HEK293 (cell line): ENCODE data around the gene AMMECR1.

Source experiments
- CTCF ChIA-PET: fragments of 350-600 bp; formaldehyde crosslinking; extraction: SDS; loops from one replicate; lab custom pipeline; 2021; ENCODE audit warnings: antibody characterized with exemption; lab: Yijun Ruan, JAX
- POLR2A ChIA-PET: fragments of 300-600 bp; formaldehyde crosslinking; extraction: SDS; loops from one replicate; lab custom pipeline; 2020; ENCODE audit warnings: antibody characterized with exemption, inconsistent platforms; lab: Yijun Ruan, JAX
- H3K27ac ChIP-seq: fragments of 200-500 bp; sonication (Bioruptor generic); 2 replicates; pipeline ENCODE4 v1.5.1; 2014; ENCODE audit warnings: low read depth, low read length, control low read depth, inconsistent platforms; ENCODE audit errors: extremely low read depth
- H3K36me3 ChIP-seq, 2 experiments: fragments of 200-500 bp in 1 of 2; sonication (Bioruptor generic) in 1 of 2; 1 replicate in 1 of 2; 2 replicates in 1 of 2; pipeline ENCODE4 v1.5.1; 2014 to 2017; ENCODE audit warnings: inconsistent platforms in 2 of 2, low read length in 2 of 2; ENCODE audit not compliant: control insufficient read depth in 2 of 2, insufficient read depth in 1 of 2
- H3K4me1 ChIP-seq: fragments of 200-500 bp; sonication (Bioruptor generic); 2 replicates; pipeline ENCODE4 v1.5.1; 2014; ENCODE audit warnings: mild to moderate bottlenecking, low read length, inconsistent platforms; ENCODE audit not compliant: control insufficient read depth, insufficient read depth
- H3K4me3 ChIP-seq: 2 replicates; pipeline ENCODE4 v1.5.1; 2011; ENCODE audit warnings: low read depth, mild to moderate bottlenecking, control low read depth, low read length, moderate library complexity
- H3K9me3 ChIP-seq: fragments of 200-500 bp; sonication (Bioruptor generic); 2 replicates; pipeline ENCODE4 v1.5.1; 2014; ENCODE audit warnings: low read depth, low read length, inconsistent platforms; ENCODE audit not compliant: control insufficient read depth, insufficient read depth
- BCL6B ChIP-seq: fragments of 450-650 bp; formaldehyde crosslinking; IDR thresholded peaks from 2 replicates; pipeline ENCODE4 v1.5.1; 2017; ENCODE audit warnings: missing biosample characterization, missing genetic modification characterization
- CTCF ChIP-seq: fragments of 450-650 bp; formaldehyde crosslinking; IDR thresholded peaks from 2 replicates; pipeline ENCODE4 v1.5.1; 2016; ENCODE audit warnings: missing biosample characterization, missing genetic modification characterization
- GLI4 ChIP-seq: fragments of 450-650 bp; formaldehyde crosslinking; IDR thresholded peaks from 2 replicates; pipeline ENCODE4 v1.5.1; 2016; ENCODE audit warnings: missing biosample characterization, missing genetic modification characterization
- GLIS2 ChIP-seq: fragments of 450-650 bp; formaldehyde crosslinking; IDR thresholded peaks from 2 replicates; pipeline ENCODE4 v1.5.1; 2016; ENCODE audit warnings: missing biosample characterization, missing genetic modification characterization
- IKZF3 ChIP-seq: fragments of 450-650 bp; IDR thresholded peaks from 2 replicates; pipeline ENCODE4 v1.5.0; 2018; ENCODE audit warnings: missing biosample characterization, mild to moderate bottlenecking, missing genetic modification characterization, moderate library complexity
- SETDB1 ChIP-seq: IDR thresholded peaks from one replicate; pipeline ENCODE4 v1.6.1; 2017; ENCODE audit warnings: mild to moderate bottlenecking, low read length, moderate library complexity, mixed read lengths; ENCODE audit not compliant: insufficient read length
- SP7 ChIP-seq: fragments of 450-650 bp; formaldehyde crosslinking; IDR thresholded peaks from 2 replicates; pipeline ENCODE4 v1.5.1; 2016; ENCODE audit warnings: missing biosample characterization, missing genetic modification characterization
- TRIM28 ChIP-seq: IDR thresholded peaks from 2 replicates; pipeline ENCODE4 v1.6.1; 2011; ENCODE audit warnings: low read length, control low read depth, borderline replicate concordance
- ZBTB21 ChIP-seq: fragments of 450-650 bp; formaldehyde crosslinking; IDR thresholded peaks from 2 replicates; pipeline ENCODE4 v1.5.1; 2017; ENCODE audit warnings: missing biosample characterization, missing genetic modification characterization
- ZFP41 ChIP-seq: fragments of 450-650 bp; formaldehyde crosslinking; IDR thresholded peaks from 2 replicates; pipeline ENCODE4 v1.5.1; 2016; ENCODE audit warnings: missing biosample characterization, missing genetic modification characterization, borderline replicate concordance
- ZNF133 ChIP-seq: fragments of 450-650 bp; formaldehyde crosslinking; IDR thresholded peaks from 2 replicates; pipeline ENCODE4 v1.5.1; 2016; ENCODE audit warnings: missing biosample characterization, missing genetic modification characterization
- ZNF148 ChIP-seq: fragments of 450-650 bp; formaldehyde crosslinking; IDR thresholded peaks from 2 replicates; pipeline ENCODE4 v1.5.0; 2017; ENCODE audit warnings: missing biosample characterization, missing genetic modification characterization, borderline replicate concordance
- ZNF23 ChIP-seq: fragments of 450-650 bp; formaldehyde crosslinking; IDR thresholded peaks from 2 replicates; pipeline ENCODE4 v1.5.1; 2016; ENCODE audit warnings: missing biosample characterization, missing genetic modification characterization, borderline replicate concordance
- ZNF324 ChIP-seq: fragments of 450-650 bp; formaldehyde crosslinking; IDR thresholded peaks from 2 replicates; pipeline ENCODE4 v1.5.1; 2016; ENCODE audit warnings: missing biosample characterization, missing genetic modification characterization
- ZNF37A ChIP-seq: fragments of 450-650 bp; IDR thresholded peaks from 2 replicates; pipeline ENCODE4 v1.5.1; 2018; ENCODE audit warnings: missing biosample characterization, missing genetic modification characterization
- ZNF391 ChIP-seq: fragments of 450-650 bp; formaldehyde crosslinking; IDR thresholded peaks from 2 replicates; pipeline ENCODE4 v1.5.1; 2016; ENCODE audit warnings: low read depth, missing biosample characterization, missing genetic modification characterization, borderline replicate concordance
- ZNF501 ChIP-seq: fragments of 450-650 bp; formaldehyde crosslinking; IDR thresholded peaks from 2 replicates; pipeline ENCODE4 v1.5.1; 2016; ENCODE audit warnings: missing biosample characterization, missing genetic modification characterization
- ZNF548 ChIP-seq: fragments of 450-650 bp; formaldehyde crosslinking; IDR thresholded peaks from 2 replicates; pipeline ENCODE4 v1.5.1; 2016; ENCODE audit warnings: missing biosample characterization, missing genetic modification characterization
- ZNF555 ChIP-seq: fragments of 450-650 bp; formaldehyde crosslinking; conservative IDR thresholded peaks from 2 replicates; pipeline ENCODE4 v1.5.1; 2017; ENCODE audit warnings: missing biosample characterization, mild to moderate bottlenecking, missing genetic modification characterization, inconsistent platforms
- ZNF558 ChIP-seq: fragments of 450-650 bp; formaldehyde crosslinking; IDR thresholded peaks from 2 replicates; pipeline ENCODE4 v1.5.1; 2016; ENCODE audit warnings: missing biosample characterization, missing genetic modification characterization
- ZNF670 ChIP-seq: fragments of 450-650 bp; formaldehyde crosslinking; IDR thresholded peaks from 2 replicates; pipeline ENCODE4 v1.5.1; 2016; ENCODE audit warnings: missing biosample characterization, missing genetic modification characterization, low read depth
- ZNF701 ChIP-seq: fragments of 450-650 bp; formaldehyde crosslinking; IDR thresholded peaks from 2 replicates; pipeline ENCODE4 v1.5.1; 2016; ENCODE audit warnings: missing biosample characterization, missing genetic modification characterization
- TF ChIP-seq, protein P1 (sequence below): fragments of 450-650 bp; formaldehyde crosslinking; IDR thresholded peaks from 2 replicates; pipeline ENCODE4 v1.5.1; 2016; ENCODE audit warnings: missing biosample characterization, missing genetic modification characterization, low read depth
- TF ChIP-seq, protein P2 (sequence below): fragments of 450-650 bp; formaldehyde crosslinking; IDR thresholded peaks from 2 replicates; pipeline ENCODE4 v1.5.1; 2016; ENCODE audit warnings: missing biosample characterization, missing genetic modification characterization

The AMMECR1 gene

DNA sequence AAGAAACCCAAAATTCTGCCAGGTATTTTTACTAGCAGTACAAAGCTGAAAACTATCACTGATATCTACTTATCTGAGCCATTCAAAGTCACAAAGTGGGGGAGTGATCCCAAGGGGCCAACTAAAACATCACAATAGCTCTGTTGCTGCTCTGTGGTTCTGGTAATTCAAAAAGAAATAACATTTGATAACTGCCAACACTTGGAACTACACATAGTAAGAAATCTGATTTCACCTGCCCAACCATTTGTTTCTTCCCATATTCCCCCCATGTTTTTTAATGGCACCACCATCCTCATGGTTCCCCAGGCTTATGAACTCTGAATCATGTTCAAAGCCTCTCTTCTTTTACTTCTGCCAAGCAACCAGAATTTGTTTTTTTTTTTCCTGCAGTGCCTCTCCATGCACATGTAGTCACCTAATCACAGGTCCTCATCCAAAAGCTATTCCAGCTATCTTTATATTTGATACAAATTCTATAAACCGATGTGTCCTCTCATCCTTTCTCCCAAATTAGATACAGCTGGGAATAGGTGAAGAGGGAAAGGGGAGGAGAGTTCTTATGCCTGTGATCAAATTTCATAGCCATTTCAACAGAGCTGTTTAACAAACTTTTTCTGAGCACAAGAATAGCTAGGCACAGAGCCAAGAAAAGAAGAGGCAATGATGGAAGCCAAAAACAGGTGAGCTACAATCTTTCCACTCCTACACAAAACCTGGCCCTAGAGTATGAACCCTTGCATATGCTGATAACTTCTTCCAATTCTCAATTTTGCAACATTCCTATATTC is 7.7 kb downstream of the AMMECR1 start (continued):
- TF ChIP-seq IKZF3 (tag by site-specific recombination), result peak; percentile 33; the same call in 1 of the 2 replicates
- TF ChIP-seq, protein P1, sequence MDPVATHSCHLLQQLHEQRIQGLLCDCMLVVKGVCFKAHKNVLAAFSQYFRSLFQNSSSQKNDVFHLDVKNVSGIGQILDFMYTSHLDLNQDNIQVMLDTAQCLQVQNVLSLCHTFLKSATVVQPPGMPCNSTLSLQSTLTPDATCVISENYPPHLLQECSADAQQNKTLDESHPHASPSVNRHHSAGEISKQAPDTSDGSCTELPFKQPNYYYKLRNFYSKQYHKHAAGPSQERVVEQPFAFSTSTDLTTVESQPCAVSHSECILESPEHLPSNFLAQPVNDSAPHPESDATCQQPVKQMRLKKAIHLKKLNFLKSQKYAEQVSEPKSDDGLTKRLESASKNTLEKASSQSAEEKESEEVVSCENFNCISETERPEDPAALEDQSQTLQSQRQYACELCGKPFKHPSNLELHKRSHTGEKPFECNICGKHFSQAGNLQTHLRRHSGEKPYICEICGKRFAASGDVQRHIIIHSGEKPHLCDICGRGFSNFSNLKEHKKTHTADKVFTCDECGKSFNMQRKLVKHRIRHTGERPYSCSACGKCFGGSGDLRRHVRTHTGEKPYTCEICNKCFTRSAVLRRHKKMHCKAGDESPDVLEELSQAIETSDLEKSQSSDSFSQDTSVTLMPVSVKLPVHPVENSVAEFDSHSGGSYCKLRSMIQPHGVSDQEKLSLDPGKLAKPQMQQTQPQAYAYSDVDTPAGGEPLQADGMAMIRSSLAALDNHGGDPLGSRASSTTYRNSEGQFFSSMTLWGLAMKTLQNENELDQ, result no peak
- TF ChIP-seq ZNF701 (tag by site-specific recombination), result no peak
- TF ChIP-seq ZNF23 (tag by site-specific recombination), result no peak
- no peak for TF ChIP-seq ZNF148 (tag by site-specific recombination)
- TF ChIP-seq ZNF670 (tag by site-specific recombination), result no peak
- TF ChIP-seq ZNF133 (tag by site-specific recombination), result no peak
- no peak for TF ChIP-seq ZNF501
- no peak for TF ChIP-seq CTCF (tag by site-specific recombination)
- TF ChIP-seq ZFP41, result no peak
- TF ChIP-seq ZNF324 (tag by site-specific recombination), result no peak
- TF ChIP-seq GLI4, result no peak
- TF ChIP-seq SETDB1, result no peak
- TF ChIP-seq ZNF391 (tag by site-specific recombination), result no peak
- no peak for TF ChIP-seq SP7 (tag by site-specific recombination)
- TF ChIP-seq ZNF37A (tag by site-specific recombination), result no peak
- TF ChIP-seq, all 188 proteins: peak for 4

DNA sequence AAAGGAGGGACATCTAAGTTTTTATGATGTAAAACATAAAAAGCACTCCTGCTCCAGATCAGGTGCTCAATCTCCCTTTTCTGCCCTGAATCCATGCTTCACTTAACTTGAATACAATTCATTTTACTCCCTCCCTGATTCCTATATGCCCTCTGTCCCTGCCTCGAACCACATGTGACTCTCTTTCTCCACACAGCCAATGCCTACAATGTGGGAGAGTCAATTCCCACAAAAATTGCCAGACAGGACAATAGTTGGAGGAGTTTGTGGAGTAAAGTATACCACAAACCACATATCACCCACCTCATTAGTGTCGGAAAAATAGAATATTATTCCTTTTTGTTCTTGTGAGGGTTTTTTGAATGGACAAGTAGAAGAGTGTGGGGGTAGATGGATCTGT is 9.7 kb downstream of the AMMECR1 start:
- no peak overlapping the region for H3K27ac ChIP-seq
- no peaks in the 10 kb centered on the region for H3K36me3 ChIP-seq
- ChIA-PET CTCF (no interaction called here), POLR2A (no interaction called here)
- no peak for TF ChIP-seq ZNF555 (tag by site-specific recombination)
- H3K4me1 ChIP-seq, result peaks cover 20% of the 10 kb centered on the region
- H3K9me3 ChIP-seq, result no peaks in the 10 kb centered on the region
- H3K4me3 ChIP-seq, result no peak overlapping the region

DNA sequence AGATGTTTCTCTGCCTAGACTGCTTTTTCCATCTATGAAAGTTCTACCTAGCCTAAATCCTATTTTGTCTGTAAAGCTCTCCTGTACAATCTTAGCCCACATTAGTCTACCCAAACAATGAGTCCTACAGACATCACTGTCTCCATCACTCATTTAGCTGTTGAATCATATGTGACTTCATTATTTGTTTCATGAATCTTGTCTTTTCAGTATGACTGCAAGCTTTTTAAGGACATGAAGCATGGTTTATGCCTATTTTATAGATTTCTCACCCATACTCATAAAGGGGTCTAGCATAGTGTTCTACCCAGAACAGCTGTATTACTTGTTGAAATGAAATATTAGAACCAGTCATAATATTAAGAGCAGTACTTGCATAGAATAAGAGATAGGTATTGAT is 13.0 kb downstream of the AMMECR1 start:
- Histone ChIP-seq H3K4me1 (peaks cover 5% of the 10 kb centered on the region), H3K36me3 (no peaks in the 10 kb centered on the region), H3K4me3 (no peak overlapping the region), H3K9me3 (no peaks in the 10 kb centered on the region), H3K27ac (no peak overlapping the region)
- ChIA-PET CTCF (interaction anchor here (1.1 kb wide), 1 partner anchor 103 kb away, joined by 3 read pairs; no protein-coding TSS in a partner anchor), POLR2A (interaction anchor here (1.2 kb wide), 1 partner anchor 13 kb away, joined by 3 read pairs; the partner anchor contains the start of gene AMMECR1)
- TF ChIP-seq ZNF324 (tag by site-specific recombination) (no peak), ZNF558 (tag by site-specific recombination) (no peak), ZBTB21 (no peak), BCL6B (tag by site-specific recombination) (no peak), TRIM28 (no peak), ZNF548 (no peak), GLIS2 (tag by site-specific recombination) (no peak)
- TF ChIP-seq, protein P2, sequence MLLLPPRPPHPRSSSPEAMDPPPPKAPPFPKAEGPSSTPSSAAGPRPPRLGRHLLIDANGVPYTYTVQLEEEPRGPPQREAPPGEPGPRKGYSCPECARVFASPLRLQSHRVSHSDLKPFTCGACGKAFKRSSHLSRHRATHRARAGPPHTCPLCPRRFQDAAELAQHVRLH (tag by site-specific recombination), result no peak
